KG1 (cell line): ENCODE data around the gene DVL2.
"Not testable (repeated sequence)": the region's sequence is repeated elsewhere in the genome, so short reads cannot be mapped to it uniquely, and the experiment has no call there.

Source experiments
- DNase-seq: peaks from one replicate; lab custom pipeline; 2025; lab: John Stamatoyannopoulos, UW

Gene DVL2

GRCh38 chr17:7196651-7197401 lies 37.5 kb downstream of the DVL2 start:
- no peak for DNase-seq

DNA sequence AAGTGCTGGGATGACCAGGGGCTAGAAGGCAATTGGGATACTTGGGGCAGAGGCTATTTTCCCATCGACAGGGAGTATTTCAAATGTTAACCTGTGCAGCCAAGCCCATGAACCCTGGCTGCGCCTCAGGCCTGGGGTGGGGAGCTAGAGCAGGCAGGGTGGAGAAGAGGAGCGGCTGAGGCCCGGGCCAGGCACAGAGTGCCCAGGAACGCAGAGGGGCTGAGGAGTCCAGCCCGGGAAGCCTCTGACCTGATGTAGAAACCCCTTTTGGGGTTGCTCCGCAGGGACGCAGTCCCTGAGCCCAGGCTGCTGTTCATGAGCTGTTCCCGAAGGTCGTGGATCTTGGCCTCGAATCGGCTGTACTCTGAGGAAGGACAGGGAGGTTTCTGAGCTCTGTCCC lies 38.3 kb downstream of the DVL2 start:
- DNase-seq: no peak

DNA sequence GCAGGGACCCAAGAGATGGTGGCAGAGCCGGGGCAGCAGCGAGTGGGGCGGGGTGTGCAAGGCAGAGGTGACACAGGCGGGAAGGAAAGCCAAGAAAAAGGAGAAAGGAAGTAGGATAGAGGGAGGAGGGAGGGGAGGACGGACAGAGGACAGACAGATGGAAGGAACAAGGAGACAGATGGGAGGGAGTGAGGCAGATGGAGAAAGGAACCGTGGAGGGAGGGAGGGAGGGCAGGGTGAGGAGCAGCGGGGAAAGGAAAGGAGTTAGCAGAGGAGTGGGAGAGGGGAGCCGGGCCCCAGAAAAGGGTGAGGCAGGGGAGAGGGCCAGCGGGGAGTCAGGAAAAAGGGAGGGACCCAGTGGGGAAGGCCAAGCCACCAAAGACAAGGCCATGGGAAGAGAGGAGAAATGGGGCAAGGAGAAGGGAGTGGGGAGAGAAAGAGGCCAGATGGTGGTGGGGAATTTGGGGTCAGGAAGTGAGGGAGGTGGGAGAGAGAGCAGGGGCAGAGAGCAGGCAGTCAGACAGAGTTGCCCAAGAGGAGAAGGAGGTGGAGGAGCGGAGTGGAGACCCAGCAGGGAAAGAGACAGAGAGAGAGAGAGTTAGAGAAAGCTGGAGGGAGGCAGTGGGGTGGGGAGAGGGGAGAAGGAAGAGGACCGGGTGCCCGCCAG lies 41.9 kb downstream of the DVL2 start:
- DNase-seq: no peak

GRCh38 chr17:7191571-7192270 lies 42.6 kb downstream of the DVL2 start:
- no peak for DNase-seq

GRCh38 chr17:7191069-7191468 lies 43.2 kb downstream of the DVL2 start:
- DNase-seq: no peak

DNA sequence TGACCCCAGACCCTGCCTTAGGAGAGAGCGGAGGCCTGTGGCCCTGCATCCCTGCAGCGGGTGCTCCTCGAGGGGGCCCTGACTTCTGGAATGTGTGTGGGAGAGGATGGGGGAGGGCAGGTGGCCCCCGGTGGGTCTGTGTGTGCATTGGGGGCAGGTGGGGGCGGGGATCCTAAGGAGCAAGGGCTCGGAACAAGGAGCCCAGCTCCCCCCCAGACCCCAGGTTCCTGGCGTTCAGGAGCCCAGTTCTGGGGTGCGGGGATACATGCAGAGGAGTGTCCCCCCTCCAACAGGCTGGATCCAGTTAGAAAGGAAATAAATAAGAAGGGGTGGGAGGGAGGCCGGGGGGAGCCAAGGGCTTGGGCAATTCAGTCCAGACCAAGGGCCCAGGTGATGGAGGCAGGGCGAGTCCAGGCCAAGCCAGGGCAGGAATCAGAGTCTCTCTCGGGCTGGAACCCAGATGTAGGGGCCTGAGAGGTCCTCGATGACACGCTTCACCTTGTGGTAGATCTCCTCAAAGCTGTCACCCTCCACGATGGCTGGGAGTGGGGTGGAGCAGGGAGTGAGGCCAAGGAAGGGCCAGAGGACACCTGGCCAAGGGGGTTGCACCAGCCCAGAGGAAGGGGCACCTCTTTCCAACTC lies 43.9 kb downstream of the DVL2 start:
- no peak for DNase-seq

- DNase-seq: no peak
Observed at GRCh38 chr17:7186241-7186640, 48.1 kb downstream of the DVL2 start.

DNA sequence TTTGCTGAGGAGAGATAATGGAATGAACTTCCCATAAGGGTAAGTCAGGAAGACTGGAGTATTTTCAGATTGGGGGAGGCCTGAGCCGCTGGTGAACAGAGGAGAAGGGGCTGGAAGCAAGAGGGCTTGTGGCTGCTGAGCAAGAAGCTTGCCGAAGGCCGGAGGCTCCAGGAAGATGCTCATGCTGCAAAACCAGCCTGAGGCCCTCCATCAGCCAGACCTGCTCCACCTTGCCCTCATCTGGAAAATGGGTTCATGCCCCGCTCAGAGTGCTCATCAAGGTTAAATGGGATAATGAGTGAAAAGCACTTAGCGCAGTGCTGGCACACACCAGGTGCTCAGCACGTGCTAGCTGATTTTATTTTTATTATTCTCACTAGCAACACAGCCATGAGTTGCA lies 49.7 kb downstream of the DVL2 start:
- DNase-seq: no peak

DNA sequence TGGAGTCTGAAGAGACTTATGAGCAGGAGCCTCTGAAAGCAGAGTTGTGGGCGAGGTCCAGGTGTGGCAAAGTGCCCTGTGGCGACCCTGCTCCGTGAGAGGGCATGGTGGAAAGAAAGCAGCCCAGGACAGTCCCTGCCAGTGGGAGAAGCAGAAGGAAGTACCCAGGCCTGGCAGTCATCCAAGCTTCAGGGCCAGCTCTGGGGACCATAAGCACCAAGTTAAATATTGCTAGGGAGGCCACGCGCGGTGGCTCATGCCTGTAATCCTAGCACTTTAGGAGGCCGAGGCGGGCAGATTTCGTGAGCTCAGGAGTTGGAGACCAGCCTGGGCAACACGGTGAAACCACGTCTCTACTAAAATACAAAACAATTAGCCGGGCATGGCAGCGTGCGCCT lies 50.2 kb downstream of the DVL2 start:
- DNase-seq: no peak

- no peak for DNase-seq
Observed at GRCh38 chr17:7183433-7184090, 50.8 kb downstream of the DVL2 start.

DNA sequence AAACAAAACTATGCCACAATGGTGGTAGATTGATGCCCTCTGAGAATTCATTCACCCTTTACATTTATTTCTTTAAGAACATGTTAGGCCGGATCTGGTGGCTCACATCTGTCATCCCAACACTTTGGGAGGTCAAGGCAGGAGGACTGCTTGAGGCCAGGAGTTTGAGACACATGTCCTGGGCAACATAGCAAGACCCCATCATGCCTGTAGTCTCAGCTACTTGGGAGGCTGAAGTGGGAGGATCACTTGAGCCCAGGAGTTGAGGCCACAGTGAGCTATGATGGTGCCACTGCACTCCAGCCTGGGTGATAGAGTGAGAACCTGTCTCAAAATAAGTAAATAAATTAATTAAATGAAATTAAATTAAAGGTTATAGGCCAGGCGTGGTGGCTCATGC lies 52.2 kb downstream of the DVL2 start:
- not testable (repeated sequence) for DNase-seq

GRCh38 chr17:7179317-7180254 lies 54.7 kb downstream of the DVL2 start, which contains the start of gene ASGR1:
Gene ASGR1, minus strand, starts transcription at chr17:7179370. Its CDS starts 807 bp downstream, at chr17:7178563.
- DNase-seq: no peak

GRCh38 chr17:7178973-7179316 lies 55.4 kb downstream of the DVL2 start:
- DNase-seq: no peak

GRCh38 chr17:7177954-7178477 lies 56.3 kb downstream of the DVL2 start:
- DNase-seq: no peak

GRCh38 chr17:7177191-7177953 lies 56.9 kb downstream of the DVL2 start:
- DNase-seq: peak; percentile 25

DNA sequence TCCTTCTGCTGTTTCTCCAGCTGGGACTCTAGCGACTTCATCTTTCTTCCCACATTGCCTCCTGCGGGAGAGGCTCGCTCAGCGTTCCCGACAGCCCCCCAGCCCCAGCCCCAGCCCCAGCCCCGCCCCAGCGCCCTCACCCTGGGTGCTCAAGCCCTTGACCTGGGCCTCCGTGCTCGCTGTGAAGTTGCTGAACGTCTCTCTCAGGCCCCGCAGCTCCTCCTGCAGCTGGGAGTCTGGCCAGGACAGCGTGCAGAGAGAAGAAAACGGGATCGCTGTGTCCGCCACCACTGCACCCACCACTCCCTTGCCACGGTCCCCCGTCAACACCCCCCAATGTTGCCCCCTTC lies 57.5 kb downstream of the DVL2 start:
- no peak for DNase-seq

DNA sequence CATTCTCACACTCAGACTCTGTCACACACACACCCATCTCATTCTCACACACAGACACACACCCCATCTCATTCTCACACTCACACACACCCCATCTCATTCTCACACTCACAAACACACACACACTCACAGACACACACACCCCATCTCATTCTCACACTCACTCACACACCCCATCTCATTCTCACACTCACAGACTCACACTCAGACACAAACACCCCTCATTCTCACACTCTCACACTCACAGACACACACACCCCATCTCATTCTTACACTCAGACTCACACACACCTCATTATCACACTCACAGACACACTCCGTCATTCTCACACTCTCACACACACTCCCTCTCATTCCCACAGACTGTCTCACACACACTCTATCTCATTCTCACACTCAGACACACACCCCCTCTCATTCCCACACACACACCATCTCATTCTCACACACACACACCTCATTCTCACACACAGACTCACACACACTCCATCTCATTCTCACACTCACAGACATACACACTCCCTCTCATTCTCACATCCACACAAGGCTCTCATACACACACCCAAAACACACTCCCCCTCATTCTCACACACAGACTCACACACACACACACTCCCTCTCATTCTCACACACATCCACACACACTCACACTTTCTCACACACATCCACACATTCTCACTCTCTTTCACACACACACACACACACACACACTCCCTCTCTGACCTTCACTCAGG lies 58.0 kb downstream of the DVL2 start:
- DNase-seq: no peak
